Raji (cell line): ENCODE results near the gene NELL1.

Experiments
- POLR2A ChIP-seq: IDR thresholded peaks from 2 replicates; pipeline ENCODE4 v1.6.1; 2011; ENCODE audit warnings: low read depth, low read length, control low read depth; ENCODE audit not compliant: insufficient read depth

NELL1 gene

DNA sequence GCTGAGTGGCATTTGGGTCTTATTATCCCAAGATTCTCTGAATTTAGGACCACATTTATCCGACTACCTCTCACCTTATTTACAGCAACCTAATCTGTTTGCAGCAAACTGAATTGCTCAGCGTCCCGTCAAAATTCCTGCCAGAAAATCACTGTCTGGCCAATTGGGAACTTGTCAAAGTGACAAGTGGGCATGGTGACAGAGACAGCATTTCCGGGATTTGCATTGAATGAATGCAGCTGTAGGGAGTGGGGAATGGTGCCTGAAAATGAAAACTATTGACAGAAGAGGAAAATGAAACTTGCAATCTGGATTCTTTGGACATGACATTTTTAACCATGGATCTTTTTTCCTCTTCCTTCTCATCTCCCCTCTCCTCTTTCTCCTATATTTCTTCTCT, 113.8 kb downstream of the NELL1 start:
- TF ChIP-seq POLR2A = no peak

DNA sequence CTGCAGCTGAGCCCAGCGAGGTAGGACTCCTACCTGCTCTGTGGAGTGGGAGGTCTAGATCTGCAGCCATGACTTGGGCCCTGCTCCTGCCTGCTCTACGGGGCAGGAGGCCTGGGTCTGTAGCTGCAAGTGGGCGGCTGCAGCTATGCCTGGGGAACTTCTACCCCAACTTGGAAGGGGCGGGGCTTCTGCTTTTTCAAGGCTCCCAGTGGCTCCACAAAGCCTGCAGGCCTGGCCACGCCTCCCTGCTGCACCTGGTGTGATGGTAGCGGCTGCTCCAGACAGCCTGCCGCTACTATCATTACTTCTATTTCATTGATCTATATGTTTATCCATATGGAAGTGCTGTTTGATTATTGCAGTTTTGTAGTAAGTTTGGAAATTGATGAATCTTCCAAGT, 121.2 kb downstream of the NELL1 start:
- TF ChIP-seq POLR2A = no peak

- TF ChIP-seq POLR2A = no peak
These were observed 125.6 kb downstream of the NELL1 start for GRCh38 chr11:20795005-20795404.

DNA sequence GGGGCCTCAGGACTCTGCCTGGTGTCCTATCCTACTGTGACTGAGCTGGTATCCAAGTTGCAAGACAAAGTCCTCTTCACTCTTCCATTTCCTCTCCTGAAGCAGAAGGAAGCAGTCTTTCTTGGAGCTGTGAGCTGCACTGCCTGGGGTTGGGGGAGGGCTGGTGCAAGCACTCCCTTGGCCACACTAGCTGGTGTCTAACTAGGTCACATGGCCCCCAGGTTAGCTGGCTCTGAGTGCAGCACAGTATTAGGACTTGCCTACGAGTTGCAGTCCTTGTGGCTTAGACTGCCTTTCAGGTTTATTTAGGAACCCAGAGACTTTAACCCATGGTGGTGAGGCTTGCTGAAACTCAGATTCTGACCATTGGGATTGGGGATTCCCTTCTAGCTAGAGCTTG, 138.9 kb downstream of the NELL1 start:
- TF ChIP-seq POLR2A = no peak

GRCh38 chr11:20821046-20821445, 151.7 kb downstream of the NELL1 start:
- no peak for TF ChIP-seq POLR2A

GRCh38 chr11:20821470-20821869, 152.1 kb downstream of the NELL1 start:
- TF ChIP-seq POLR2A = no peak

DNA sequence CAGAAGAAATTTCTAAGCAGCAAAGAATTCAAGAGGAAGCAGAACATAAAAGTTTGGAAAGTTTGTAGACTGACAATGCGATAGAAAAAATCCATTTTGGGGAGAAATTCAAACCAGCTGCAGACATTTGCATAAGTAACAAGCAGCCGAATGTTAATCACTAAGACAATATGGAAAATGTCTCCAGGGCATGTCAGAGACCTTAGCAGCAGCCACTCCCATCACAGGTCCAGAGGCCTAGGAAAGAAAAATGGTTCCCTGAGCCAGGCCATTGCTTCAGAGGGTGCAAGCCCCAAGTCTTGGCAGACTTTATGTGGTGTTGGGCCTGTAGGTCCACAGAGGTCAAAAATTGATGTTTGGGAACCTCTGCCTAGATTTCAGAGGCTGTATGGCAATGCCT, 155.4 kb downstream of the NELL1 start:
- no peak for TF ChIP-seq POLR2A

DNA sequence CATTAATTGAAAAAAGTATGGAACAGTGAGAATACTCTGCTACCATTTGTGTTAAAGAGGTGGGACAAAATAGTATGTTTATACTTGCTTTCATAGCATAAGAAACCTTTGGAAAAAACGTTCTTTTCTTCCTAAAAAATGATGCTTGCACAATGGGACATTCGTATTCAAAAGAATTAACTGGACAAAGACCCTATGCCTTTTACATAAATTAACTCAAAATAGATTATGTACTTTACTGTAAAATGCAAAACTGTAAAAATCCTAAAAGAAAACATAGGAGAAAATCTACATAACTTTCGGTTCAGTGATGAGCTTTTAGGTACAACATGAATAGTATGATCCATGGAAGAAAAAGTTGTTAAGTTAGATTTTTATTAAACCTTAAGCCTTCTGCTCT, 166.2 kb downstream of the NELL1 start:
- TF ChIP-seq POLR2A = no peak

DNA sequence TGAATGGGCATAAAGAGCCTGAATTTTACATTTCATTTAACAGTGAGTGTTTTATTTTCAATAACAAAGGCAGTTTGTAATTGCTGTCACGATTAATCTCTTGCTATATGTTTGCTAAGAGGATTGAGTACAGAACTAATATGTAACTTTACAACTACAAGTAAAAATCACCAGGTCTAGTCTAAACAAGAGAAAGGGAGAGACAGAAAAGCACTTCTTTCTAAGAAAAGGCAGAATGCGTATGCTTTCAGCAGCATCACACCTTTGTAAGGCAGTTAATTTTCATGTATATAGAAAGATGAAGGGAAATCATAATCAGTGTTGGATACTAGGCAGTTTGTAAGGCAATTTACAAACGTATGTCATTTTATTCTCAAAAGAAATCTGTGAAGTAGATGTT, 169.8 kb downstream of the NELL1 start:
- TF ChIP-seq POLR2A = no peak

DNA sequence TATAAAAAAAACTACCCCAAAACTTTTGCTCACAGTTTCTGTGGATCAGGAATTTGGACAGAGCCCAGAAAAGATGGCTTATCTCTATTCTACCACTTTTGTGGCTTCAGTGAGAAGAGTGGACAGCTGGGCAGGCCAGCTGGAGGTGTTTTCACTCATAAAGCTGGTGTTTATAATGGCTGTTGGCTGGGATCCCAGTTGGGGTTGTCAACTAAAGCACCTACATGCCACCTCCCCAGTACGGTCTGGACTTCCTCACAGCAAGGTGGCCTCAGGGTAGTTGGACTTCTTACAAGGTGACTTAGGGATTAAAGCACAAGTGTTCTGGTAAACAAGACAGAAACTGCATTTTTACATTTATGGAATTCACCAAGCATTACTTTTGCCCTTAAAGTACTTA, 171.0 kb downstream of the NELL1 start:
- no peak for TF ChIP-seq POLR2A

DNA sequence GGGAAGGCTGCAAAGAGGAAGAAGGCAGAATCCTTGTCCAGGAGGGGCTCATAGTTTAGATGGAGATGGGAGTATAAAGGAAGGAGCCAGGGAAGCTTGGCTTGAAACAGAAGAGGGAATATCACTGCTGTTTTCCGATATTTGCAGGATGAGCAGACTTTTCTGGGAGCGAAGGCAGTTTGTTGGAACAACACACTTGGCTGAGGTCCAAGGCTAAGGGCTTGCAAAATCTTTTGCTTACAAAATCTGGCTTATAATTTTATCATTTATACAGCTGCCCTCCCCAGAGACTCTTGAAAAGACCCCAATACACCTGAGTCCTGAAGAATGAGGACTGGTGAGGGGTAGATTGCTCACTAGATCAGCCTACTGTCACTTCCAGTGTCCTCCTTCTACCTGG, 174.8 kb downstream of the NELL1 start:
- TF ChIP-seq POLR2A = no peak

GRCh38 chr11:20844630-20845029, 175.2 kb downstream of the NELL1 start:
- no peak for TF ChIP-seq POLR2A

- no peak for TF ChIP-seq POLR2A
These were observed 185.0 kb downstream of the NELL1 start for GRCh38 chr11:20854215-20854955.

DNA sequence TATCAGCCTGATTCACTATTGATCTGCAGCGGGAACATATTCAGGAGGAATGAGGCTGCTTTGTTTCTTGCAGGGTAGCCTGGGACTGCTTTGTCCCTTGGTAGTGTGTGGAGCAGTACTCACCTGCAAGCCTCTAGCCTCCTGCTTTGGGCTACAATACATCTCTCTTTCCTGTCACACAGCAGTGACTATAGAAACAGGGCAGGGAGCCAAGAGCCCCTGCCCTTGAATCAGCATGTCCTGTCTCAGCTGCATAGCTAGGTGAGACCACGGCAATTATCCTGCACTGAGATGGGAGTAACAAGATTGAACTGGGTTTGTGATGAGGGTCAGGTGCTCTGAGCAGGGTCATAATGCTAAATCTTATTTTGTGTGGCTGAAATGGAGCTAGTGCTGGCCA, 191.9 kb downstream of the NELL1 start:
- TF ChIP-seq POLR2A = no peak

GRCh38 chr11:20864628-20865027, 195.2 kb downstream of the NELL1 start:
- TF ChIP-seq POLR2A = no peak

- TF ChIP-seq POLR2A = no peak
These were observed 195.8 kb downstream of the NELL1 start for GRCh38 chr11:20865161-20865560.

DNA sequence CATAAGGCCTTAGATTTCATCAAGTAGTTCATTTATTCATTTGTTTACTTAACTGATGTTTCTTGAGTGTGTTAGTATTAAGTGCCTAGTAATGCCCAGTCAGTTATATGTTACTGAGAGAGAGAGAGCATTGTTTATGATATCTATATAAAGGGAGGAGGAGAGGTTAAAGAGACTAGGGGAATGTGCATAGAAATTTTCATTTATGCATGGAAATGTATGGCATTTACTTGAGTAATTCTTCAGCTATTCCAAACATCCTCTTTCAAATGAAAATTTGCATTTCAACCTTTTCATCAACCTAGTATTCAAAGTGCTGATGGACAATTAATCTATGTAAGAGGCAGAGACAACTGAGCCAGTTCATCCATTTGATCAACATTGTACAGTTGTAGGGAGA, 199.7 kb downstream of the NELL1 start:
- no peak for TF ChIP-seq POLR2A
